PFSK-1 (cell line): ENCODE data around the gene IL10.

Experiments used
- FOXP2 ChIP-seq: optimal IDR thresholded peaks from 2 replicates; pipeline ENCODE3; 2011; ENCODE audit warnings: borderline replicate concordance, control low read depth, inconsistent platforms; ENCODE audit not compliant: insufficient read depth; ENCODE audit errors: extremely low read length, extremely low read depth
- POLR2AphosphoS5 ChIP-seq: IDR thresholded peaks from 2 replicates; pipeline ENCODE4 v1.6.1; 2012; ENCODE audit warnings: low read depth, mild to moderate bottlenecking, control low read depth, low read length, moderate library complexity
- REST ChIP-seq, 2 experiments: IDR thresholded peaks; 2 replicates each; pipeline versions ENCODE4 v1.6.1 to v1.8.0; 2011 to 2012; ENCODE audit warnings: low read depth in 2 of 2, low read length in 2 of 2, control low read depth in 1 of 2, inconsistent platforms in 1 of 2, mild to moderate bottlenecking in 1 of 2, moderate library complexity in 1 of 2; ENCODE audit not compliant: insufficient read depth in 1 of 2
- SIN3A ChIP-seq: IDR thresholded peaks from 2 replicates; pipeline ENCODE4 v1.6.1; 2012; ENCODE audit warnings: mild to moderate bottlenecking, low read length, moderate library complexity, borderline replicate concordance; ENCODE audit not compliant: insufficient read depth
- TAF1 ChIP-seq: IDR thresholded peaks from 2 replicates; pipeline ENCODE4 v1.6.1; 2012; ENCODE audit warnings: low read length, control low read depth, borderline replicate concordance; ENCODE audit not compliant: insufficient read depth

The IL10 gene

DNA sequence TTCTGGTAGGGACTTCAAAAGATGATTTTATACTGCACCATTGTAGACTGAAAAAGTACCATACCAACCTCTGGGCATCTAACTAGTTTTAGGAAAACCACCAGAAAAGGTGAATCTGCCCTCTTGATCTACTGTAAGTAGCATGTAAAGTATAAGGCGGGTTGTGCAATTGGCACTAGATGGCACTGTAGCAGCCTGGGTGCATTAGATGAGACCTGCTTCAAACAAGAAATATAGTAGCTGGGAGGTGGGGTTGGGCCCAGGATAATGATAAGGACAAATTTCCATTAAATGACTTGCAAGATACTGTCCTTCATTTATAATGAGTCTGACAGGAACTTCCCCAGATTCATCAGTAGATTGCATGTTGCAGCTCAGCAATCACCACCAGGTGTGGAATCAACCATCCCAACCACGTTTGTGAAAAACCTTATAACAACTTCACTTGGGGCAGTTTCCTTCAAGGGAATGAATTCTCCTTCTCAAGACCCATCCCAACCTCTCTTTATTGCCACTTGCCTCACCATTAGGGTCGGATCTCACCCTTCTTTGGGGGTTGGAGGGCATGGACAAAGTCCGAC is 37.3 kb upstream of the IL10 start:
- no peak for TF ChIP-seq SIN3A
- TF ChIP-seq TAF1: no peak

GRCh38 chr1:206808615-206809014 is 36.3 kb upstream of the IL10 start:
- no peak for TF ChIP-seq REST (IDR thresholded peaks at IDR 0.05; ENCODE audit: insufficient read depth in 1 of 2, low read depth in 2 of 2, low read length in 2 of 2)
- no peak for TF ChIP-seq SIN3A
- TF ChIP-seq TAF1: no peak
- no peak for TF ChIP-seq FOXP2
- TF ChIP-seq POLR2AphosphoS5: no peak

DNA sequence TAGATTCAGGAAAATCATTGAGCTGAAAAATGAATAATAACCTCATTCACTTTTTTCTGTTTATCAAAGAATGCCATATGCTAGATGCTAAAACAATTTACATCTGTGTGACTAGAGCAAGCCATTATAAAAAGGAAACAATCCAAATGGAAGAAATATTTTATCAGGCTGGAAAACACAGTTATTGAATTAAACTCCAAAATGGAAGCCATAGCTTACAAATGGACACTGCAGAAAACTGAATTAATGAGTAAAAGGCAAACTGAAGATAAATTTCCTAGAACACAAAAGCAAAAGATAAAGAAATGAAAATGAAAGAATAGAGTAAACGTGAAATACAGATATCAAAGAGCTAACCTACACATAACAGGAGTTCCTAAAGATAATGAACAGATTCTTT is 33.1 kb upstream of the IL10 start:
- TF ChIP-seq FOXP2 (no peak), TAF1 (no peak), POLR2AphosphoS5 (no peak), REST (IDR thresholded peaks at IDR 0.05; ENCODE audit: insufficient read depth in 1 of 2, low read depth in 2 of 2, low read length in 2 of 2) (no peak), SIN3A (no peak)

GRCh38 chr1:206804156-206804737 is 32.0 kb upstream of the IL10 start:
- TF ChIP-seq SIN3A (no peak), REST (IDR thresholded peaks at IDR 0.05; ENCODE audit: insufficient read depth in 1 of 2, low read depth in 2 of 2, low read length in 2 of 2) (no peak), FOXP2 (no peak), TAF1 (no peak), POLR2AphosphoS5 (no peak)

GRCh38 chr1:206803221-206803730 is 31.0 kb upstream of the IL10 start:
- TF ChIP-seq SIN3A (no peak), TAF1 (no peak), REST (IDR thresholded peaks at IDR 0.05; ENCODE audit: insufficient read depth in 1 of 2, low read depth in 2 of 2, low read length in 2 of 2) (no peak), FOXP2 (no peak), POLR2AphosphoS5 (no peak)
